Lung (tissue), 12 donors: Measurements from ENCODE around the gene CORO1C. TPM values are rescaled to one million over a fixed set of nuclear protein-coding genes. Genes with fewer than 3 reads are reported as not detected.

ENCODE experiments used
- ATAC-seq: fragments of 200-7000 bp; cut with Tn5 transposase; one replicate; pipeline ENCODE4 v1.9.1; 2020; ENCODE audit warnings: moderate number of reproducible peaks; ENCODE audit not compliant: insufficient read depth, low FRiP score
- DNase-seq, 3 donors: peaks; one replicate each; pipeline ENCODE4 v3.0.0-alpha.2; 2013 to 2017
- H3K27ac ChIP-seq, 2 donors: one replicate each; pipeline ENCODE4 v1.5.1; 2013; ENCODE audit warnings: mild to moderate bottlenecking in 2 of 2, moderate library complexity in 2 of 2, control low read depth in 1 of 2, inconsistent platforms in 1 of 2, low read depth in 1 of 2, low read length in 1 of 2
- H3K27me3 ChIP-seq, 3 donors: one replicate each; pipeline ENCODE4 v1.5.1; 2013; ENCODE audit warnings: low read length in 2 of 3; ENCODE audit not compliant: control insufficient read depth in 3 of 3, insufficient read depth in 3 of 3
- H3K36me3 ChIP-seq, 4 donors: one replicate each; pipeline ENCODE4 v1.5.1; 2013; ENCODE audit warnings: low read length in 4 of 4, mild to moderate bottlenecking in 1 of 4, moderate library complexity in 1 of 4; ENCODE audit not compliant: control insufficient read depth in 4 of 4, insufficient read depth in 4 of 4
- H3K4me1 ChIP-seq, 5 donors: one replicate each; pipeline ENCODE4 v1.5.1; 2013; ENCODE audit warnings: low read length in 5 of 5, mild to moderate bottlenecking in 2 of 5, moderate library complexity in 1 of 5; ENCODE audit not compliant: control insufficient read depth in 5 of 5, insufficient read depth in 5 of 5
- H3K4me3 ChIP-seq: one replicate; pipeline ENCODE4 v1.5.1; 2013; ENCODE audit warnings: mild to moderate bottlenecking, control low read depth, moderate library complexity
- H3K9ac ChIP-seq, 2 donors: one replicate each; pipeline ENCODE4 v1.5.1; 2013; ENCODE audit warnings: low read length in 2 of 2, control low read depth in 1 of 2; ENCODE audit not compliant: insufficient read depth in 1 of 2
- H3K9me3 ChIP-seq, 4 donors: one replicate each; pipeline ENCODE4 v1.5.1; 2013; ENCODE audit warnings: low read length in 3 of 4, mild to moderate bottlenecking in 1 of 4, moderate library complexity in 1 of 4; ENCODE audit not compliant: control insufficient read depth in 4 of 4, insufficient read depth in 3 of 4
- WGBS, 2 donors: extraction: QIAGEN DNeasy Blood & Tissue Kit; methylation state at CpG; one replicate each; pipeline ENCODE4 v1.1.7; 2013; 5-methylcytosine and 5-hydroxymethylcytosine counted together
- polyA plus RNA-seq, 2 donors: library from polyadenylated mRNA; stranded (reverse); fragments of 200-250 nt; gene quantifications; one replicate each; pipeline ENCODE4 v1.2.1, GENCODE V29; 2013
- total RNA-seq, 2 donors: library from RNA; depleted of rRNA in 1 of 2; stranded (reverse); fragments of >200 nt in 1 of 2; gene quantifications; one replicate each; pipeline ENCODE4 v1.2.1, GENCODE V29; 2014 to 2021
- TF ChIP-seq, protein P1 (sequence below): IDR thresholded peaks from 2 replicates; pipeline ENCODE4 v1.5.1; 2012; ENCODE audit warnings: mild to moderate bottlenecking; ENCODE audit errors: control extremely low read depth, extremely low read depth
- donor health status: control.
- donor health status: control.
- donor health status: Bipolar disorder and iron deficiency.
- donor health status: healthy.
- donor health status: DM: yes; HTN: yes; CAD: no.

CORO1C gene
- total and polyA plus RNA-seq, 4 donors, result 36.4 to 227 (median 105) TPM

DNA sequence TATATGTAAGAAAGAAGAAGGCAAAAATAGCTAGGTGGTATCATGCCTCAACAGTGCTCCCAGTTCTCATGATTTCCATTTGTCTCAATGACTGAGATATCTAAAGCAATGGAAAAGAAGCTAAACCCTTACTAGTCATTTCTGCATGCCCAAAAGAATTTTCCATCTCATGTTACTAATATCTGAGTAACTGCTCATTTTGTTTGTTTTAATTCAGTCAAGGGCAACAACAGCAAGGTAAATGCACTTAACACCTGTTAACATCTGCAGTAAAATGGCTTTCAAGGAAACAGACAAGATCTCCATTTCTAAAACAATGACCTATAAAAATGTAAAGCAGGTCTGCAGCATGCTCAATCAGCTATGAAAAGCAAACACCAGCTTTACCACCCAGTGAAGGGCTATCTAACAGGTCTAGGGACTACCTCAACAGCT, 78.2 kb downstream of the CORO1C start:
- Histone ChIP-seq H3K36me3 (peaks cover 10 to 32% (median 30%) of the 10 kb centered on the region in 4 donors), H3K27ac (no peak overlapping the region), H3K9ac (no peak overlapping the region), H3K27me3 (no peaks in the 10 kb centered on the region), H3K4me1 (peaks cover under 1 to 4% (median 4%) of the 10 kb centered on the region in 5 donors), H3K4me3 (no peak overlapping the region), H3K9me3 (no peaks in the 10 kb centered on the region)
- TF ChIP-seq, protein P1, sequence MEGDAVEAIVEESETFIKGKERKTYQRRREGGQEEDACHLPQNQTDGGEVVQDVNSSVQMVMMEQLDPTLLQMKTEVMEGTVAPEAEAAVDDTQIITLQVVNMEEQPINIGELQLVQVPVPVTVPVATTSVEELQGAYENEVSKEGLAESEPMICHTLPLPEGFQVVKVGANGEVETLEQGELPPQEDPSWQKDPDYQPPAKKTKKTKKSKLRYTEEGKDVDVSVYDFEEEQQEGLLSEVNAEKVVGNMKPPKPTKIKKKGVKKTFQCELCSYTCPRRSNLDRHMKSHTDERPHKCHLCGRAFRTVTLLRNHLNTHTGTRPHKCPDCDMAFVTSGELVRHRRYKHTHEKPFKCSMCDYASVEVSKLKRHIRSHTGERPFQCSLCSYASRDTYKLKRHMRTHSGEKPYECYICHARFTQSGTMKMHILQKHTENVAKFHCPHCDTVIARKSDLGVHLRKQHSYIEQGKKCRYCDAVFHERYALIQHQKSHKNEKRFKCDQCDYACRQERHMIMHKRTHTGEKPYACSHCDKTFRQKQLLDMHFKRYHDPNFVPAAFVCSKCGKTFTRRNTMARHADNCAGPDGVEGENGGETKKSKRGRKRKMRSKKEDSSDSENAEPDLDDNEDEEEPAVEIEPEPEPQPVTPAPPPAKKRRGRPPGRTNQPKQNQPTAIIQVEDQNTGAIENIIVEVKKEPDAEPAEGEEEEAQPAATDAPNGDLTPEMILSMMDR, result no peak
- no peak for ATAC-seq
- DNase-seq, result no peak

DNA sequence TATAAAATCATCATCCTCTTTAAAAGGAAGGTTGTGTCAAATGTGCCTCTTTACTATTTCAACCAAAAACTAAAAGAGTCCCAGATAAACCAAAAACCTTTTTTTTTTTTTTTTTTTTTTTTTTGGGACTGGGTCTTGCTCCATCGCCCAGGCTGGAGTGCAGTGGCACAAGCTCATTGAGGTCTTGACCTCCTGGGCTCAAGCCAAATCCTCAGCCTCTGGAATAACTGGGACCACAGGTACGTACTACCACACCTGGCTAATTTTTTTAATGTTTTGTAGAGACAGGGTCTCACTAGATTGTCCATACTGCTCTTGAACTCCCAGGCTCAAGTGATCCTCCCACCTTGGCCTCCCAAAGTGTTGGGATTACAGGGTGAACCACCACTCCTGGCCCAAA, 81.2 kb downstream of the CORO1C start:
- Histone ChIP-seq H3K36me3 (peaks cover 10 to 34% (median 27%) of the 10 kb centered on the region in 4 donors), H3K4me3 (no peak overlapping the region), H3K4me1 (peaks cover 2 to 27% (median 17%) of the 10 kb centered on the region in 5 donors), H3K9ac (no peak overlapping the region), H3K9me3 (no peaks in the 10 kb centered on the region), H3K27me3 (no peaks in the 10 kb centered on the region), H3K27ac (no peak overlapping the region)
- 87 to 92% methylated on average over 2 of the region's 2 CpGs for WGBS, 2 donors
- ATAC-seq (no peak), DNase-seq (no peak)
- TF ChIP-seq, protein P1, result no peak

DNA sequence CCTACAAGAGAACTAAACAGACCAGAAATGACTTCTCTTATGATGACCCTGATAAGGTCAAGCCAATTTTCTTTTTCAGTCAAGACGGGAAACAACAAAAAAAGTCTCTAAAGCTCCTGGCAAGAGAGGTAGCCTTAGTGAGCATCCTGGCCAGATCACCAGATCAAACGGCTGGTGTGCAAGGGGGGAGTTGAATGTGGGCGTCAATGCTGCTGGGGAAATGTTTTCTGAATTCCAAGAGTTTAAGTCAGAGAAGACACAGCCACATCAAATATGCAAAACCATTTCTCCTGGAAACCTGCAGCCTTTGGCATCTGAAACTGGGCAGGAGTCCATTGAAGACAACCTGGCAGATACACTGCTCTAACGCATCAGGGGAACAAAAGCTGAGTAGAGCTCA, 81.6 kb downstream of the CORO1C start:
- no peak for DNase-seq
- TF ChIP-seq, protein P1, result no peak
- 56 to 78% methylated on average over 4 of the region's 4 CpGs for whole genome bisulfite sequencing, 2 donors
- ATAC-seq, result no peak
- Histone ChIP-seq H3K27ac (peak overlapping the region in 1 of 2 donors; percentile 56), H3K27me3 (no peaks in the 10 kb centered on the region), H3K4me1 (peaks cover 6 to 29% (median 19%) of the 10 kb centered on the region in 5 donors), H3K9ac (no peak overlapping the region), H3K9me3 (no peaks in the 10 kb centered on the region), H3K36me3 (peaks cover 10 to 34% (median 29%) of the 10 kb centered on the region in 4 donors), H3K4me3 (no peak overlapping the region)

DNA sequence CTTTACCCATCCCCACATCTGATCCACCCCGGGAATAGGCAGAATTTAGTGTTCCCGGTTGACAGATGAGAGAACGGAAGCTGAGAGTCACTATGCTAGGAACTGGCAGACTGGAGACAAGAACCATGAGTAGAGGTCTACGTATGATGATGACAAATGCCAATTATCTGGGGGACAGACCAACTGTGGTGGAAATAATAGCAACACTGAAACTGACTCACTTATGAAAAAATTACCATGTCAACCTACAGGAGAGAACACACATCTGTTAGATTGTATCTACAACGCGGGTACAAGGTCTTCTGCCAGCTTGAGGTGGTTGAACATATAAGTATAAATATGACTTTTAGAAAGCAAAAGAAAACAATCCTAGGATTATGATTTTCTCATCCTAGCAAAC, 82.2 kb downstream of the CORO1C start:
- no peak overlapping the region for H3K9ac ChIP-seq
- H3K36me3 ChIP-seq, result peaks cover 10 to 34% (median 31%) of the 10 kb centered on the region in 4 donors
- H3K4me3 ChIP-seq, result no peak overlapping the region
- ATAC-seq, result no peak
- H3K27ac ChIP-seq, result no peak overlapping the region
- H3K27me3 ChIP-seq, result no peaks in the 10 kb centered on the region
- WGBS, 2 donors, result 87 to 91% methylated on average over 6 of the region's 6 CpGs
- no peak for DNase-seq
- H3K4me1 ChIP-seq, result peaks cover 11 to 35% (median 22%) of the 10 kb centered on the region in 5 donors
- no peaks in the 10 kb centered on the region for H3K9me3 ChIP-seq
- TF ChIP-seq, protein P1, result no peak
